Endothelial cell of umbilical vein (primary cell): ENCODE data around the gene RPS6KL1. TPM values are rescaled to one million over a fixed set of nuclear protein-coding genes. Genes with fewer than 3 reads are reported as not detected.

Experiments
- BruUV-seq: library from RNA; stranded (reverse); fragments of 400-500 nt; replicated peaks from 2 replicates; lab custom pipeline; 2021; lab: Mats Ljungman, UMichigan
- CTCF ChIA-PET: fragments of 300-600, 350-600 bp; sonication (Branson Sonifier 250); formaldehyde crosslinking; loops from one replicate; lab custom pipeline; 2021; ENCODE audit warnings: antibody characterized with exemption, inconsistent platforms; lab: Charles Lee
- POLR2A ChIA-PET: fragments of 300-600, 350-600 bp; sonication (Branson Sonifier 250); formaldehyde crosslinking; loops from one replicate; lab custom pipeline; 2021; ENCODE audit warnings: antibody characterized with exemption, inconsistent platforms; lab: Charles Lee
- DNase-seq: peaks from one replicate; pipeline ENCODE4 v3.0.0-alpha.2; 2011; ENCODE audit warnings: low read depth, low spot score
- FAIRE-seq: peaks from 2 replicates; lab custom pipeline; 2011; peaks lifted over from hg19 to GRCh38; lab: Jason Lieb, UNC
- H2AFZ ChIP-seq: 2 replicates; pipeline ENCODE4 v1.6.0; 2012; ENCODE audit warnings: low read depth, low read length, control low read depth, inconsistent platforms
- H3K27ac ChIP-seq: 2 replicates; pipeline ENCODE4 v1.5.1; 2011; ENCODE audit warnings: low read depth, mild to moderate bottlenecking, control low read depth, low read length, moderate library complexity; ENCODE audit not compliant: insufficient read depth
- H3K27me3 ChIP-seq, 2 experiments: 2 replicates each; pipeline versions ENCODE4 v1.6.0 to v1.6.1; 2011; ENCODE audit warnings: low read length in 2 of 2, mixed read lengths in 1 of 2; ENCODE audit not compliant: control insufficient read depth in 2 of 2, insufficient read depth in 2 of 2
- H3K36me3 ChIP-seq, 2 experiments: 2 replicates in 1 of 2; 3 replicates in 1 of 2; pipeline ENCODE4 v1.5.1; 2011; ENCODE audit warnings: low read length in 2 of 2, mild to moderate bottlenecking in 1 of 2, moderate library complexity in 1 of 2; ENCODE audit not compliant: control insufficient read depth in 2 of 2, insufficient read depth in 2 of 2; ENCODE audit errors: extremely low read depth in 1 of 2
- H3K4me1 ChIP-seq: 3 replicates; pipeline ENCODE4 v1.5.1; 2011; ENCODE audit warnings: mild to moderate bottlenecking, low read length; ENCODE audit not compliant: control insufficient read depth, insufficient read depth; ENCODE audit errors: extremely low read depth
- H3K4me2 ChIP-seq: 2 replicates; pipeline ENCODE4 v1.6.1; 2011; ENCODE audit warnings: low read length, control low read depth, mixed read lengths; ENCODE audit not compliant: insufficient read depth
- H3K4me3 ChIP-seq, 3 experiments: fragments of 200-600 bp in 1 of 3; sonication (generic), shearing (Covaris generic) in 1 of 3; replicated peaks in 1 of 3; 2 replicates each; pipeline ENCODE4 v1.5.1; 2011 to 2016; ENCODE audit warnings: control low read depth in 3 of 3, low read length in 3 of 3, mild to moderate bottlenecking in 2 of 3, inconsistent platforms in 1 of 3, low read depth in 1 of 3, moderate library complexity in 1 of 3; ENCODE audit not compliant: insufficient read depth in 1 of 3
- H3K79me2 ChIP-seq: 2 replicates; pipeline ENCODE4 v1.6.0; 2012; ENCODE audit warnings: low read length, inconsistent platforms; ENCODE audit not compliant: control insufficient read depth, insufficient read depth
- H3K9ac ChIP-seq: replicated peaks from 2 replicates; pipeline ENCODE3; 2011; ENCODE audit warnings: low read length, control low read depth; ENCODE audit not compliant: insufficient read depth; ENCODE audit errors: extremely low read depth
- H3K9me1 ChIP-seq: replicated peaks from 3 replicates; pipeline ENCODE4 v1.6.0; 2011; ENCODE audit warnings: mild to moderate bottlenecking, low read length; ENCODE audit not compliant: control insufficient read depth, insufficient read depth; ENCODE audit errors: extremely low read depth
- H3K9me3 ChIP-seq: replicated peaks from 2 replicates; pipeline ENCODE4 v1.5.1; 2012; ENCODE audit warnings: low read length, inconsistent platforms; ENCODE audit not compliant: control insufficient read depth, insufficient read depth
- H4K20me1 ChIP-seq: replicated peaks from 2 replicates; pipeline ENCODE3; 2011; ENCODE audit warnings: mild to moderate bottlenecking, low read length; ENCODE audit not compliant: control insufficient read depth, insufficient read depth; ENCODE audit errors: extremely low read depth
- GATA2 ChIP-seq: IDR thresholded peaks from 2 replicates; pipeline ENCODE4 v1.7.0; 2011; ENCODE audit warnings: low read depth, mild to moderate bottlenecking, moderate library complexity, mixed read lengths, low read length; ENCODE audit not compliant: insufficient read length, insufficient read depth
- JUN ChIP-seq: IDR thresholded peaks from 2 replicates; pipeline ENCODE4 v1.6.1; 2011; ENCODE audit warnings: borderline replicate concordance, low read depth; ENCODE audit not compliant: insufficient read length, insufficient read depth
- MYC ChIP-seq: IDR thresholded peaks from one replicate; pipeline ENCODE4 v1.6.1; 2011; ENCODE audit warnings: mild to moderate bottlenecking, low read depth, low read length
- POLR2A ChIP-seq: IDR thresholded peaks from 2 replicates; pipeline ENCODE4 v1.6.1; 2012; ENCODE audit warnings: low read depth, mild to moderate bottlenecking, control low read depth, low read length
- dilution Hi-C: fragments of 300-500 bp; cut with MboI; formaldehyde crosslinking; loops from one replicate; pipeline ENCODE4 v1.15.0; 2019; ENCODE audit warnings: low sequenced_read_pairs; ENCODE audit not compliant: extremely low pct_ligation_motif_present
- intact Hi-C: fragments of 100-400 bp; cut with micrococcal nuclease; formaldehyde crosslinking; loops from one replicate; pipeline ENCODE4 v1.10.0; 2022
- polyA plus RNA-seq, 4 experiments: library from polyadenylated mRNA; depleted of rRNA in 3 of 4; stranded (reverse) in 3 of 4; unstranded in 1 of 4; fragments of >200 nt; gene quantifications; 2 replicates each; pipeline versions ENCODE4 v1.2.1 to v1.2.3, GENCODE V29; 2011 to 2012; ENCODE audit warnings: missing spikeins in 1 of 4
- total RNA-seq: library from RNA; stranded (reverse); gene quantifications from 2 replicates; pipeline ENCODE4 v1.2.3, GENCODE V29; 2021
- TF ChIP-seq, protein P1 (sequence below), 2 donors: IDR thresholded peaks; 1 replicate in 1 of 2; 2 replicates in 1 of 2; pipeline ENCODE4 v1.5.1; 2011; ENCODE audit warnings: low read length in 2 of 2, mild to moderate bottlenecking in 2 of 2, moderate library complexity in 2 of 2, control low read depth in 1 of 2, inconsistent platforms in 1 of 2, low read depth in 1 of 2; ENCODE audit not compliant: insufficient read depth in 1 of 2; ENCODE audit errors: extremely low read depth in 1 of 2

Gene RPS6KL1
- total and polyA plus RNA-seq, 2 donors (not counting 3 experiments of a cell fraction or from before 2014, with no cell fraction given), result 10.2 to 23.8 TPM

DNA sequence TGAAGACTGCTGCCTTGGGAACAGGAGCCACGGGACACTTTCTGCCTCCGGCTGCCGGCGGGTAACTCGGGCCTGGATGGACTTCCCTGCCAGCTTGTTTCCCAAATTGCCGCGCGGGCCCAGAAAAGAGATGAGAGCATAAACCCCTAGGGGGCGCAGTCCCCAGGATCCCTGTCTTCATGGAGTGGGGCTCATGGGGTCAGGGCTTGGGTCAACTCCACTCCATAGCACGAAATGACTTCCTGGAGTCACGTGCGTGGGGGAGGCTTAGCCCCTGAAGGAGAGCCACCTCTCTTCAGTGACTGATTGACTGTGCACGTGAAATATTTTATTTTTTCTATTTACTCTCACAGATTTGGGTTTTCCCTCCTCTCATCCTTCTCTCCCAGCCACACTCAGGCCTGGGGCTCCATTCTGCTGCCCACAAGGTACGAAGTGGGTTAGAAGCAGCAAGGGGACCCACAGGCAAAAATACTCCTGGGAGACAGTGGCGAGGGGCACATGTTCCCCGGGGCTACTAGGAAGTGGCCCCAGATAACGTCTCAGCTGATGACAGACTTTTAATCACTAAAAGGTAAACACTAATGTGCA, 22.3 kb upstream of the RPS6KL1 start:
- no peak overlapping the region for H2AFZ ChIP-seq
- H3K27me3 ChIP-seq, result no peaks in the 10 kb centered on the region
- H4K20me1 ChIP-seq, result no peaks in the 10 kb centered on the region
- H3K9me1 ChIP-seq, result no peaks in the 10 kb centered on the region
- CTCF ChIA-PET, result interaction anchor here (0.6 to 5.0 kb wide), 36 partner anchors 10 to 716 kb away, joined by 3 to 73 read pairs (median 3); partner anchors contain the start of genes ACYP1, EIF2B2, PGF and RPS6KL1
- peaks cover 9% of the 10 kb centered on the region for H3K79me2 ChIP-seq
- no peak overlapping the region for H3K4me3 ChIP-seq
- H3K9me3 ChIP-seq, result no peaks in the 10 kb centered on the region
- no peak overlapping the region for H3K4me2 ChIP-seq
- FAIRE-seq, result peak; percentile 63
- H3K9ac ChIP-seq, result no peak overlapping the region
- POLR2A ChIA-PET, result no interaction called here
- peak; percentile 26 for DNase-seq
- BruUV-seq, result no TSS peak
- H3K36me3 ChIP-seq, result peaks cover 26 to 49% of the 10 kb centered on the region in 2 experiments
- dilution Hi-C loops, result no loop called here
- intact Hi-C loops, result no loop called here
- no peak for TF ChIP-seq GATA2
- TF ChIP-seq POLR2A, result peak; percentile 28
- TF ChIP-seq, protein P1, sequence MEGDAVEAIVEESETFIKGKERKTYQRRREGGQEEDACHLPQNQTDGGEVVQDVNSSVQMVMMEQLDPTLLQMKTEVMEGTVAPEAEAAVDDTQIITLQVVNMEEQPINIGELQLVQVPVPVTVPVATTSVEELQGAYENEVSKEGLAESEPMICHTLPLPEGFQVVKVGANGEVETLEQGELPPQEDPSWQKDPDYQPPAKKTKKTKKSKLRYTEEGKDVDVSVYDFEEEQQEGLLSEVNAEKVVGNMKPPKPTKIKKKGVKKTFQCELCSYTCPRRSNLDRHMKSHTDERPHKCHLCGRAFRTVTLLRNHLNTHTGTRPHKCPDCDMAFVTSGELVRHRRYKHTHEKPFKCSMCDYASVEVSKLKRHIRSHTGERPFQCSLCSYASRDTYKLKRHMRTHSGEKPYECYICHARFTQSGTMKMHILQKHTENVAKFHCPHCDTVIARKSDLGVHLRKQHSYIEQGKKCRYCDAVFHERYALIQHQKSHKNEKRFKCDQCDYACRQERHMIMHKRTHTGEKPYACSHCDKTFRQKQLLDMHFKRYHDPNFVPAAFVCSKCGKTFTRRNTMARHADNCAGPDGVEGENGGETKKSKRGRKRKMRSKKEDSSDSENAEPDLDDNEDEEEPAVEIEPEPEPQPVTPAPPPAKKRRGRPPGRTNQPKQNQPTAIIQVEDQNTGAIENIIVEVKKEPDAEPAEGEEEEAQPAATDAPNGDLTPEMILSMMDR (IDR thresholded peaks at IDR 0.05; ENCODE audit: extremely low read depth in 1 of 2, insufficient read depth in 1 of 2, low read depth in 1 of 2, low read length in 2 of 2), result peak; percentile 59 to 61
- no peak for TF ChIP-seq JUN
- H3K4me1 ChIP-seq, result peaks cover 40% of the 10 kb centered on the region
- peak overlapping the region; percentile 0 for H3K27ac ChIP-seq

DNA sequence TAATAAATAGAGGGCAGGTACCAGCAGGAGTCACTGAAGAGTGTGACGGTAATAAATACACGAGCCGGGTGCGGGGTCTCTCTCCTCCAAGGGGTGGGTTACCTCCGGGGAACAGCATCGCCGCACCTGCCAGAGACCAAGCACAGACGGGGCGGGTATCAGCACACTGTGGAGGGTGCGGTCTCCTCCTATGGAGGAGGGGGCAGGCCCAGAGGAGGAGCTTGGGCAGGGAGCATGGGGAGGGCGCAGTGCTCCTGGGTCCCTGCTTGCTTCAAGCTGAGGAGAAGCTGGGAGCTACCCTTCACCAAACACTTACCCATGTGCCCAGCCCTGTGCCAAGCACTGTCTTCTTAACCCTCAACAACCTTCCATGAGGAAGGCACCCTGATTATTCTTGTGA, 19.5 kb upstream of the RPS6KL1 start:
- no peak overlapping the region for H3K4me2 ChIP-seq

More for the DNA sequence above, 19.5 kb upstream of the RPS6KL1 start:
- POLR2A ChIA-PET, result interaction anchor here (1.9 kb wide), 1 partner anchor 146 kb away, joined by 6 read pairs; no protein-coding TSS in a partner anchor
- DNase-seq (no peak), FAIRE-seq (no peak)
- TF ChIP-seq POLR2A (peak; percentile 13), MYC (no peak)
- Histone ChIP-seq H3K36me3 (peaks cover 17 to 27% of the 10 kb centered on the region in 2 experiments), H3K9me3 (no peaks in the 10 kb centered on the region), H3K4me3 (no peak overlapping the region), H3K9ac (no peak overlapping the region), H3K79me2 (no peaks in the 10 kb centered on the region), H3K27ac (peak overlapping the region; percentile 42), H3K9me1 (no peaks in the 10 kb centered on the region), H3K27me3 (no peaks in the 10 kb centered on the region), H2AFZ (no peak overlapping the region), H4K20me1 (no peaks in the 10 kb centered on the region), H3K4me1 (peaks cover 51% of the 10 kb centered on the region)
- BruUV-seq, result no TSS peak
- CTCF ChIA-PET, result interaction anchor here (1.5 to 3.1 kb wide), 5 partner anchors 34 to 146 kb away, joined by 3 to 32 read pairs (median 9); no protein-coding TSS in a partner anchor
- intact Hi-C loops, result no loop called here
- dilution Hi-C loops, result no loop called here
